ENCODE measurements around the gene UNC119B. TPM values are rescaled to one million over a fixed set of nuclear protein-coding genes. Genes with fewer than 3 reads are reported as not detected.

Gene UNC119B
- total RNA-seq, 1 donor = 23.2 TPM

DNA sequence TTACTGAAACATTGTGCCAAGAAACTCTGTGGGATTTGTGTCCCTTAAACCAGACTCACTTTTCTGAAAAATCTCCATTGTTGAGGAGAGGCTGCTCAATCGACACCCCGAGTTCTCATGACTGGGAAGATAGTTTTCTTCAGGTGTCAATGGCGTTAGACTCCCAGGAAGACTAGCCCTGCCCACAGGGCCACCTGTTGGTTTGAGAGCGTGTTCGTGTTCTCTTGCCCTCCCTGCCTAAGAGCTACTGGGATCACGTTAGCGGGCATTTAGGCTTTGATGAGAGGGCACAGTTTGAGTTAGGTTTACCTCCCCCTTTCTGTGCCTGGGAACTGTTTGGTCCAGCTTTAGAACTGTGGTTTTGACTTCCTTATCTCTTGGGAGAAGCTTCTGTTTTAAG, 10.7 kb upstream of the UNC119B start:
- Histone ChIP-seq H3K36me3 (ENCODE audit: insufficient read depth, low read length) (peaks cover 72% of the 10 kb centered on the region), H3K27ac (ENCODE audit: low read depth, low read length) (no peak overlapping the region), H3K4me2 (ENCODE audit: insufficient read depth, low read length) (no peak overlapping the region), H3K4me3 (ENCODE audit: insufficient read depth, low read length) (no peak overlapping the region), H3K27me3 (ENCODE audit: insufficient read depth, low read length) (no peaks in the 10 kb centered on the region), H2AFZ (ENCODE audit: low read length) (no peak overlapping the region), H3K79me2 (ENCODE audit: insufficient read depth, low read length) (peaks cover 17% of the 10 kb centered on the region), H3K9me3 (ENCODE audit: low read depth, low read length) (no peaks in the 10 kb centered on the region), H3K4me1 (ENCODE audit: insufficient read depth, low read length) (no peaks in the 10 kb centered on the region), H4K20me1 (ENCODE audit: insufficient read depth, low read length) (peaks cover 8% of the 10 kb centered on the region)
- no peak for DNase-seq (ENCODE audit: insufficient read length, low spot score, missing footprints)
- TF ChIP-seq, protein P1, sequence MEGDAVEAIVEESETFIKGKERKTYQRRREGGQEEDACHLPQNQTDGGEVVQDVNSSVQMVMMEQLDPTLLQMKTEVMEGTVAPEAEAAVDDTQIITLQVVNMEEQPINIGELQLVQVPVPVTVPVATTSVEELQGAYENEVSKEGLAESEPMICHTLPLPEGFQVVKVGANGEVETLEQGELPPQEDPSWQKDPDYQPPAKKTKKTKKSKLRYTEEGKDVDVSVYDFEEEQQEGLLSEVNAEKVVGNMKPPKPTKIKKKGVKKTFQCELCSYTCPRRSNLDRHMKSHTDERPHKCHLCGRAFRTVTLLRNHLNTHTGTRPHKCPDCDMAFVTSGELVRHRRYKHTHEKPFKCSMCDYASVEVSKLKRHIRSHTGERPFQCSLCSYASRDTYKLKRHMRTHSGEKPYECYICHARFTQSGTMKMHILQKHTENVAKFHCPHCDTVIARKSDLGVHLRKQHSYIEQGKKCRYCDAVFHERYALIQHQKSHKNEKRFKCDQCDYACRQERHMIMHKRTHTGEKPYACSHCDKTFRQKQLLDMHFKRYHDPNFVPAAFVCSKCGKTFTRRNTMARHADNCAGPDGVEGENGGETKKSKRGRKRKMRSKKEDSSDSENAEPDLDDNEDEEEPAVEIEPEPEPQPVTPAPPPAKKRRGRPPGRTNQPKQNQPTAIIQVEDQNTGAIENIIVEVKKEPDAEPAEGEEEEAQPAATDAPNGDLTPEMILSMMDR (IDR thresholded peaks at IDR 0.05; ENCODE audit: extremely low read depth, low read depth, low read length) = no peak

- Histone ChIP-seq H4K20me1 (ENCODE audit: insufficient read depth, low read length) (peaks cover 5% of the 10 kb centered on the region), H2AFZ (ENCODE audit: low read length) (no peak overlapping the region), H3K4me2 (ENCODE audit: insufficient read depth, low read length) (no peak overlapping the region), H3K27me3 (ENCODE audit: insufficient read depth, low read length) (no peaks in the 10 kb centered on the region), H3K79me2 (ENCODE audit: insufficient read depth, low read length) (peaks cover 7% of the 10 kb centered on the region), H3K9me3 (ENCODE audit: low read depth, low read length) (no peaks in the 10 kb centered on the region), H3K4me3 (ENCODE audit: insufficient read depth, low read length) (no peak overlapping the region), H3K36me3 (ENCODE audit: insufficient read depth, low read length) (peaks cover 65% of the 10 kb centered on the region), H3K4me1 (ENCODE audit: insufficient read depth, low read length) (no peaks in the 10 kb centered on the region), H3K27ac (ENCODE audit: low read depth, low read length) (no peak overlapping the region)
- no peak for DNase-seq (ENCODE audit: insufficient read length, low spot score, missing footprints)
- TF ChIP-seq, protein P1 (IDR thresholded peaks at IDR 0.05; ENCODE audit: extremely low read depth, low read depth, low read length) = no peak
Observed at GRCh38 chr12:120700886-120701285, 9.4 kb upstream of the UNC119B start.

GRCh38 chr12:120702637-120703036, 7.6 kb upstream of the UNC119B start:
- H3K36me3 ChIP-seq (ENCODE audit: insufficient read depth, low read length) = peaks cover 47% of the 10 kb centered on the region
- no peak overlapping the region for H2AFZ ChIP-seq (ENCODE audit: low read length)
- H3K9me3 ChIP-seq (ENCODE audit: low read depth, low read length) = no peaks in the 10 kb centered on the region
- H3K79me2 ChIP-seq (ENCODE audit: insufficient read depth, low read length) = peaks cover 7% of the 10 kb centered on the region
- no peak overlapping the region for H3K4me2 ChIP-seq (ENCODE audit: insufficient read depth, low read length)
- peaks cover 5% of the 10 kb centered on the region for H4K20me1 ChIP-seq (ENCODE audit: insufficient read depth, low read length)
- no peak overlapping the region for H3K4me3 ChIP-seq (ENCODE audit: insufficient read depth, low read length)
- no peaks in the 10 kb centered on the region for H3K27me3 ChIP-seq (ENCODE audit: insufficient read depth, low read length)
- TF ChIP-seq, protein P1 (IDR thresholded peaks at IDR 0.05; ENCODE audit: extremely low read depth, low read depth, low read length) = no peak
- H3K4me1 ChIP-seq (ENCODE audit: insufficient read depth, low read length) = no peaks in the 10 kb centered on the region
- no peak overlapping the region for H3K27ac ChIP-seq (ENCODE audit: low read depth, low read length)
- DNase-seq (ENCODE audit: insufficient read length, low spot score, missing footprints) = no peak

DNA sequence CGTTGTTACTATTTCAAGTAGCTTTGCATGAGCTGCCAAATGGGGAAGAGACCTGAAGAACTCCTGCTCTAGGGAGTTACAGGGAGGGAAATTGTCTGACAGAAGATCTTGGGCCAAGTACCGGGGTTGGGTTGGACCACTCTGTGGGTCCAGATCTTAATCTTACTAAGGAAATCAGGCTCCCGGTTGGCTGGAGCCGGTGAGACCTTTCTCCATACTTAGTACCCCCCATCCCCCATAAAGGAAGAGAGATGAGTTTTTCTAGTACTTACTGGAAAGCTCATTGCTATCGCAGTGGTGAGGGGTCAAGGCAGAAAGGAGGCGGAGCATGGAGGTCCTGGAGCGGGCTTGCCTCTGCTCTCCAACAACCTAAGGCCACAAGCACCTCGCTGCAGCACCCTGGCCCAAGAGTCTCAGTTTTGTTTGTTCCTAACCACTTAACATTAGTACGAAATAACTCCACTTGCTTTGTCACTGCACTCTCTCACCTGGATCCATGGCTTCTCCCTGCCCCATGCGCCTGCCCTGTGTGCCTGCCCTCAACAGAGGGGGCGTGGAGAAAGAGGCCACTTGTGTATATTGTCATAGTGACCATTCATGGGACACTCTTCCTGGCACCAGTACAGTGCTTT, 6.8 kb upstream of the UNC119B start:
- Histone ChIP-seq H3K4me2 (ENCODE audit: insufficient read depth, low read length) (no peak overlapping the region), H3K9me3 (ENCODE audit: low read depth, low read length) (no peaks in the 10 kb centered on the region), H3K4me1 (ENCODE audit: insufficient read depth, low read length) (no peaks in the 10 kb centered on the region), H3K27me3 (ENCODE audit: insufficient read depth, low read length) (no peaks in the 10 kb centered on the region), H3K36me3 (ENCODE audit: insufficient read depth, low read length) (peaks cover 43% of the 10 kb centered on the region), H3K79me2 (ENCODE audit: insufficient read depth, low read length) (peaks cover 4% of the 10 kb centered on the region), H4K20me1 (ENCODE audit: insufficient read depth, low read length) (peaks cover 5% of the 10 kb centered on the region), H3K4me3 (ENCODE audit: insufficient read depth, low read length) (no peak overlapping the region), H2AFZ (ENCODE audit: low read length) (no peak overlapping the region), H3K27ac (ENCODE audit: low read depth, low read length) (no peak overlapping the region)
- no peak for DNase-seq (ENCODE audit: insufficient read length, low spot score, missing footprints)
- TF ChIP-seq, protein P1 (IDR thresholded peaks at IDR 0.05; ENCODE audit: extremely low read depth, low read depth, low read length) = no peak

All from osteoblast (primary cell).